ENCODE measurements around the gene BLOC1S2. TPM values are rescaled to one million over a fixed set of nuclear protein-coding genes. Genes with fewer than 3 reads are reported as not detected.
"Not testable (repeated sequence)": the region's sequence is repeated elsewhere in the genome, so short reads cannot be mapped to it uniquely, and the experiment has no call there.

The BLOC1S2 gene
- total RNA-seq, 1 donor from 2014 or later = 47.7 TPM

GRCh38 chr10:100282907-100283306 lies 3.6 kb downstream of the BLOC1S2 start:
- Mint-ChIP-seq H3K9me3 (no peaks in the 10 kb centered on the region), H3K4me1 (peaks cover 7% of the 10 kb centered on the region), H3K36me3 (ENCODE audit: low read depth) (peaks cover 35% of the 10 kb centered on the region), H3K4me3 (no peak overlapping the region), H3K27ac (no peak overlapping the region), H3K27me3 (no peaks in the 10 kb centered on the region)
- intact Hi-C loops (cut with micrococcal nuclease) = no loop called here
- ChIA-PET CTCF (no interaction called here), POLR2A (interaction anchor here (1.2 kb wide), 1 partner anchor 16 kb away, joined by 3 read pairs; the partner anchor contains the start of gene CWF19L1)
- ATAC-seq (ENCODE audit: low read depth) = no peak
- DNase-seq = no peak
- TF ChIP-seq CTCF (IDR thresholded peaks at IDR 0.05) = no peak

- ATAC-seq (ENCODE audit: low read depth); H3K4me1 Mint-ChIP-seq; H3K27me3 Mint-ChIP-seq; POLR2A ChIA-PET; H3K4me3 Mint-ChIP-seq; H3K27ac Mint-ChIP-seq; CTCF ChIA-PET; DNase-seq; H3K9me3 Mint-ChIP-seq; intact Hi-C loops (cut with micrococcal nuclease): not testable (repeated sequence)
- peaks cover 60% of the 10 kb centered on the region for H3K36me3 Mint-ChIP-seq (ENCODE audit: low read depth)
Measured at GRCh38 chr10:100276971-100277370, 9.5 kb downstream of the BLOC1S2 start.

GRCh38 chr10:100267239-100268104 lies 19.0 kb downstream of the BLOC1S2 start, which contains the start of gene CWF19L1:
CWF19L1 (minus strand) TSS chr10:100267638; CDS start chr10:100267593, 45 bp downstream.
- peaks cover 33% of the 10 kb centered on the region for H3K4me1 Mint-ChIP-seq
- ChIA-PET CTCF (no interaction called here), POLR2A (interaction anchor here (0.7 to 1.1 kb wide), 8 partner anchors 15 to 268 kb away, joined by 3 to 8 read pairs (median 3); partner anchors contain the start of genes BLOC1S2, CHUK and HIF1AN)
- no peak for TF ChIP-seq CTCF (IDR thresholded peaks at IDR 0.05)
- peak within 1 kb of the TSS; percentile 97 for H3K27ac Mint-ChIP-seq
- peak within 1 kb of the TSS; percentile 99 for H3K4me3 Mint-ChIP-seq
- ATAC-seq (ENCODE audit: low read depth) (peak; percentile 80), DNase-seq (peak; percentile 62)
- no peaks in the 10 kb centered on the region for H3K27me3 Mint-ChIP-seq
- intact Hi-C loops (cut with micrococcal nuclease) = loop anchor here (1.0 kb wide), 2 partner anchors 19 to 60 kb away; partner anchors contain the start of gene BLOC1S2
- no peaks in the 10 kb centered on the region for H3K9me3 Mint-ChIP-seq
- peaks cover 11% of the 10 kb centered on the region for H3K36me3 Mint-ChIP-seq (ENCODE audit: low read depth)

GRCh38 chr10:100265821-100266485 lies 20.5 kb downstream of the BLOC1S2 start:
- no peak for TF ChIP-seq CTCF (IDR thresholded peaks at IDR 0.05)
- Mint-ChIP-seq H3K27me3 (no peaks in the 10 kb centered on the region), H3K27ac (peak overlapping the region; percentile 46), H3K9me3 (no peaks in the 10 kb centered on the region), H3K4me1 (peaks cover 38% of the 10 kb centered on the region), H3K4me3 (peak overlapping the region; percentile 57), H3K36me3 (ENCODE audit: low read depth) (peaks cover 16% of the 10 kb centered on the region)
- ChIA-PET CTCF (no interaction called here), POLR2A (interaction anchor here (0.6 to 0.7 kb wide), 3 partner anchors 10 to 107 kb away, joined by 3 to 4 read pairs (median 3); no protein-coding TSS in a partner anchor)
- DNase-seq (no peak), ATAC-seq (ENCODE audit: low read depth) (no peak)
- intact Hi-C loops (cut with micrococcal nuclease) = loop anchor here (1.0 kb wide), 1 partner anchor 81 kb away; no protein-coding TSS in a partner anchor

GRCh38 chr10:100254191-100254590 lies 32.3 kb downstream of the BLOC1S2 start:
- intact Hi-C loops (cut with micrococcal nuclease) = no loop called here
- CTCF ChIA-PET = no interaction called here
- ATAC-seq (ENCODE audit: low read depth) (no peak), DNase-seq (no peak)
- no peaks in the 10 kb centered on the region for H3K4me1 Mint-ChIP-seq
- H3K27ac Mint-ChIP-seq = no peak overlapping the region
- no peak overlapping the region for H3K4me3 Mint-ChIP-seq
- POLR2A ChIA-PET = no interaction called here
- H3K9me3 Mint-ChIP-seq = no peaks in the 10 kb centered on the region
- no peak for TF ChIP-seq CTCF (IDR thresholded peaks at IDR 0.05)
- no peaks in the 10 kb centered on the region for H3K27me3 Mint-ChIP-seq
- H3K36me3 Mint-ChIP-seq (ENCODE audit: low read depth) = peaks cover 81% of the 10 kb centered on the region
